GM13976 (cell line): Measurements from ENCODE around the gene TRPV5.

Experiments used
- DNase-seq: peaks from one replicate; pipeline ENCODE4 v3.0.0; 2012; ENCODE audit warnings: low spot score
- CTCF ChIP-seq: IDR thresholded peaks from 2 replicates; pipeline ENCODE4 v1.5.1; 2012; ENCODE audit warnings: borderline replicate concordance, mild to moderate bottlenecking; ENCODE audit not compliant: insufficient read depth; ENCODE audit errors: extremely low read depth, missing control alignments, control extremely low read depth
- in situ Hi-C: fragments of 300-500 bp; cut with MboI; formaldehyde crosslinking; loops from one replicate; pipeline ENCODE4 v1.12.0; 2022; ENCODE audit warnings: low sequenced_read_pairs, mixed read lengths, inconsistent platforms; ENCODE audit not compliant: unreplicated experiment

TRPV5 gene

GRCh38 chr7:142885311-142886230 is 48.0 kb downstream of the TRPV5 start, which contains the start of gene TRPV6:
Gene TRPV6 (minus strand): TSS chr7:142885745.
- no peak for DNase-seq
- in situ Hi-C loops, result no loop called here
- no peak for TF ChIP-seq CTCF

- no peak for DNase-seq
- in situ Hi-C loops, result no loop called here
- TF ChIP-seq CTCF, result no peak
These were observed 49.3 kb downstream of the TRPV5 start for GRCh38 chr7:142884286-142884640.

- in situ Hi-C loops, result no loop called here
- DNase-seq, result no peak
- TF ChIP-seq CTCF, result no peak
These were observed 49.8 kb downstream of the TRPV5 start for GRCh38 chr7:142883571-142884285.

GRCh38 chr7:142883145-142883544 is 50.4 kb downstream of the TRPV5 start:
- in situ Hi-C loops, result no loop called here
- DNase-seq, result no peak
- TF ChIP-seq CTCF, result no peak

- in situ Hi-C loops, result no loop called here
- no peak for TF ChIP-seq CTCF
- no peak for DNase-seq
These were observed 51.2 kb downstream of the TRPV5 start for GRCh38 chr7:142882338-142882678.

GRCh38 chr7:142881586-142882337 is 51.8 kb downstream of the TRPV5 start:
- no peak for TF ChIP-seq CTCF
- DNase-seq, result no peak
- in situ Hi-C loops, result no loop called here
